ENCODE data around the gene PDGFB. TPM values are rescaled to one million over a fixed set of nuclear protein-coding genes. Genes with fewer than 3 reads are reported as not detected.

PDGFB gene
- total and polyA plus RNA-seq, 2 experiments from 2014 or later, result 2.2 to 8.0 TPM

DNA sequence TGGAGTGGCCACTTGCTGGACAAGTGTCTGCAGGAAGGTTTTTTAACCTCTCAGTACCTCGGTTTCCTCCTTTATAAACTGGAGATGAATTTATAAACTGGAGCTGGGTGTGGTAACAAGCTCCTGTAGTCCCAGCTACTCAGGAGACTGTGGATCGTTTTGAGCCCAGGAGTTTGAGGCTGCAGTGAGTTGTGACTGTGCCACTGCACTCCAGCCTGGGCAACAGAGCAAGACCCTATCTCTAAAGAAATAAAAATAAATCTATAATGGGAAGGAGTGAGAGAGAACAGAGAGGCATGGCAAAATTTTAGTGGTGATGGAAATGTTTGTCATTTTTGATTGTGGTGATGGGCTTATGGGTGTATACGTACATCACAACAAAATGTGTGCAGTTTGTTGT lies 1.4 kb upstream of the PDGFB start (continued):
- TF ChIP-seq, protein P1, sequence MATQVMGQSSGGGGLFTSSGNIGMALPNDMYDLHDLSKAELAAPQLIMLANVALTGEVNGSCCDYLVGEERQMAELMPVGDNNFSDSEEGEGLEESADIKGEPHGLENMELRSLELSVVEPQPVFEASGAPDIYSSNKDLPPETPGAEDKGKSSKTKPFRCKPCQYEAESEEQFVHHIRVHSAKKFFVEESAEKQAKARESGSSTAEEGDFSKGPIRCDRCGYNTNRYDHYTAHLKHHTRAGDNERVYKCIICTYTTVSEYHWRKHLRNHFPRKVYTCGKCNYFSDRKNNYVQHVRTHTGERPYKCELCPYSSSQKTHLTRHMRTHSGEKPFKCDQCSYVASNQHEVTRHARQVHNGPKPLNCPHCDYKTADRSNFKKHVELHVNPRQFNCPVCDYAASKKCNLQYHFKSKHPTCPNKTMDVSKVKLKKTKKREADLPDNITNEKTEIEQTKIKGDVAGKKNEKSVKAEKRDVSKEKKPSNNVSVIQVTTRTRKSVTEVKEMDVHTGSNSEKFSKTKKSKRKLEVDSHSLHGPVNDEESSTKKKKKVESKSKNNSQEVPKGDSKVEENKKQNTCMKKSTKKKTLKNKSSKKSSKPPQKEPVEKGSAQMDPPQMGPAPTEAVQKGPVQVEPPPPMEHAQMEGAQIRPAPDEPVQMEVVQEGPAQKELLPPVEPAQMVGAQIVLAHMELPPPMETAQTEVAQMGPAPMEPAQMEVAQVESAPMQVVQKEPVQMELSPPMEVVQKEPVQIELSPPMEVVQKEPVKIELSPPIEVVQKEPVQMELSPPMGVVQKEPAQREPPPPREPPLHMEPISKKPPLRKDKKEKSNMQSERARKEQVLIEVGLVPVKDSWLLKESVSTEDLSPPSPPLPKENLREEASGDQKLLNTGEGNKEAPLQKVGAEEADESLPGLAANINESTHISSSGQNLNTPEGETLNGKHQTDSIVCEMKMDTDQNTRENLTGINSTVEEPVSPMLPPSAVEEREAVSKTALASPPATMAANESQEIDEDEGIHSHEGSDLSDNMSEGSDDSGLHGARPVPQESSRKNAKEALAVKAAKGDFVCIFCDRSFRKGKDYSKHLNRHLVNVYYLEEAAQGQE (IDR thresholded peaks at IDR 0.05; ENCODE audit: unreplicated experiment), result no peak

GRCh38 chr22:39245130-39246039 lies 603 bp upstream of the PDGFB start:
- H3K4me3 ChIP-seq, result peak overlapping the region; percentile 78
- peaks cover 22% of the 10 kb centered on the region for H3K4me1 ChIP-seq (ENCODE audit: insufficient read depth)
- ATAC-seq, result no peak

DNA sequence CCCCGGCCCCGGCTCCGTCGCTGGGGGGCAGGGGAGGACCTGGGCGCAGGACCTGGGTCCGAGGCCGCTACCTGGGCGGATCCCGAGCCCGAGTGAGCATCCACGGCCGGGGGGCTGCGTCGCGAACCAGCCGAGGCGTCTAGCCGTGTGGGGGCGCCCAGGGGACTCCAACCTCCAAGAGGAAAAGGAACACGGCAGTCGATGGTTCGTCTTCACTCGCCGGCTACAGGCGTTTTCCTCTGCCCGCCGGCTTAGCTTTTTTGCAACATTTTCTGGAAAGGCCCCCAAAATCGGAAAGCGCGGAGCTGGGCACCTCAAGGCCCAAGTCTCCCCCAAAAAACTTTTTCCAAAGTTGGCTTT lies 666 bp downstream of the PDGFB start:
- Histone ChIP-seq H3K4me2 (peak overlapping the region; percentile 92), H3K4me1 (ENCODE audit: insufficient read depth) (peaks cover 23% of the 10 kb centered on the region), H3K36me3 (ENCODE audit: insufficient read depth) (no peaks in the 10 kb centered on the region), H2AFZ (no peak overlapping the region), H3F3A (replicated peaks; ENCODE audit: low read depth) (peaks cover 10% of the 10 kb centered on the region), H3K27ac (ENCODE audit: low read depth) (no peak overlapping the region), H3K9me2 (ENCODE audit: insufficient read depth) (no peaks in the 10 kb centered on the region), H3K4me3 (peak overlapping the region; percentile 78), H4K20me1 (replicated peaks; ENCODE audit: insufficient read depth) (no peaks in the 10 kb centered on the region), H3K79me2 (replicated peaks; ENCODE audit: insufficient read depth) (no peaks in the 10 kb centered on the region), H3K27me3 (ENCODE audit: insufficient read depth) (peaks cover 80% of the 10 kb centered on the region)
- Mint-ChIP-seq H3K9me3 (peaks cover 5% of the 10 kb centered on the region; the same call in 1 of the 3 replicates), H3K27ac (no peak overlapping the region), H3K4me1 (peaks cover 23% of the 10 kb centered on the region), H3K4me3 (peak overlapping the region; percentile 79), H3K36me3 (ENCODE audit: low read depth) (no peaks in the 10 kb centered on the region; the same call in 2 of the 3 replicates), H3K27me3 (ENCODE audit: insufficient read depth, low read depth, poor library complexity) (peaks cover 70% of the 10 kb centered on the region)
- no peak for DNase-seq (ENCODE audit: low spot score)
- ATAC-seq, result no peak
- TF ChIP-seq, protein P1 (IDR thresholded peaks at IDR 0.05; ENCODE audit: unreplicated experiment), result no peak
- TF ChIP-seq ZNF331 (CRISPR knock-in tag; IDR thresholded peaks at IDR 0.05; ENCODE audit: low read depth) (no peak), CREB1 (CRISPR knock-in tag; IDR thresholded peaks at IDR 0.05; ENCODE audit: low read depth) (no peak), STAT1 (IDR thresholded peaks at IDR 0.05; ENCODE audit: unreplicated experiment) (no peak), ZNF114 (CRISPR knock-in tag; IDR thresholded peaks at IDR 0.05) (no peak)
- TF ChIP-seq, protein P2, sequence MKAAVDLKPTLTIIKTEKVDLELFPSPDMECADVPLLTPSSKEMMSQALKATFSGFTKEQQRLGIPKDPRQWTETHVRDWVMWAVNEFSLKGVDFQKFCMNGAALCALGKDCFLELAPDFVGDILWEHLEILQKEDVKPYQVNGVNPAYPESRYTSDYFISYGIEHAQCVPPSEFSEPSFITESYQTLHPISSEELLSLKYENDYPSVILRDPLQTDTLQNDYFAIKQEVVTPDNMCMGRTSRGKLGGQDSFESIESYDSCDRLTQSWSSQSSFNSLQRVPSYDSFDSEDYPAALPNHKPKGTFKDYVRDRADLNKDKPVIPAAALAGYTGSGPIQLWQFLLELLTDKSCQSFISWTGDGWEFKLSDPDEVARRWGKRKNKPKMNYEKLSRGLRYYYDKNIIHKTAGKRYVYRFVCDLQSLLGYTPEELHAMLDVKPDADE (IDR thresholded peaks at IDR 0.05), result no peak
- TF ChIP-seq, protein P3, sequence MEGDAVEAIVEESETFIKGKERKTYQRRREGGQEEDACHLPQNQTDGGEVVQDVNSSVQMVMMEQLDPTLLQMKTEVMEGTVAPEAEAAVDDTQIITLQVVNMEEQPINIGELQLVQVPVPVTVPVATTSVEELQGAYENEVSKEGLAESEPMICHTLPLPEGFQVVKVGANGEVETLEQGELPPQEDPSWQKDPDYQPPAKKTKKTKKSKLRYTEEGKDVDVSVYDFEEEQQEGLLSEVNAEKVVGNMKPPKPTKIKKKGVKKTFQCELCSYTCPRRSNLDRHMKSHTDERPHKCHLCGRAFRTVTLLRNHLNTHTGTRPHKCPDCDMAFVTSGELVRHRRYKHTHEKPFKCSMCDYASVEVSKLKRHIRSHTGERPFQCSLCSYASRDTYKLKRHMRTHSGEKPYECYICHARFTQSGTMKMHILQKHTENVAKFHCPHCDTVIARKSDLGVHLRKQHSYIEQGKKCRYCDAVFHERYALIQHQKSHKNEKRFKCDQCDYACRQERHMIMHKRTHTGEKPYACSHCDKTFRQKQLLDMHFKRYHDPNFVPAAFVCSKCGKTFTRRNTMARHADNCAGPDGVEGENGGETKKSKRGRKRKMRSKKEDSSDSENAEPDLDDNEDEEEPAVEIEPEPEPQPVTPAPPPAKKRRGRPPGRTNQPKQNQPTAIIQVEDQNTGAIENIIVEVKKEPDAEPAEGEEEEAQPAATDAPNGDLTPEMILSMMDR (conservative IDR thresholded peaks at IDR 0.05; ENCODE audit: low read depth in 2 of 2), result 0 out of 4 replicates have a peak, but pooled peaks of 1 of the 2 experiments have one; percentile 7

More at GRCh38 chr22:39245130-39246039, 603 bp upstream of the PDGFB start:
- H3K4me3 Mint-ChIP-seq, result peak overlapping the region; percentile 64
- Histone ChIP-seq H4K20me1 (replicated peaks; ENCODE audit: insufficient read depth) (no peaks in the 10 kb centered on the region), H2AFZ (no peak overlapping the region), H3K79me2 (replicated peaks; ENCODE audit: insufficient read depth) (no peaks in the 10 kb centered on the region), H3K36me3 (ENCODE audit: insufficient read depth) (no peaks in the 10 kb centered on the region), H3K27me3 (ENCODE audit: insufficient read depth) (peaks cover 80% of the 10 kb centered on the region), H3K4me2 (peak overlapping the region; percentile 92), H3F3A (replicated peaks; ENCODE audit: low read depth) (peaks cover 13% of the 10 kb centered on the region), H3K27ac (ENCODE audit: low read depth) (no peak overlapping the region), H3K9me2 (ENCODE audit: insufficient read depth) (no peaks in the 10 kb centered on the region)
- peaks cover 66% of the 10 kb centered on the region for H3K27me3 Mint-ChIP-seq (ENCODE audit: insufficient read depth, low read depth, poor library complexity)
- H3K27ac Mint-ChIP-seq, result no peak overlapping the region
- peaks cover 31% of the 10 kb centered on the region for H3K4me1 Mint-ChIP-seq
- peaks cover 5% of the 10 kb centered on the region; the same call in 1 of the 3 replicates for H3K9me3 Mint-ChIP-seq
- DNase-seq (ENCODE audit: low spot score), result no peak
- peak; percentile 28 for TF ChIP-seq EZH2 (IDR thresholded peaks at IDR 0.05; ENCODE audit: low read depth, unreplicated experiment)
- TF ChIP-seq, protein P2 (IDR thresholded peaks at IDR 0.05), result no peak
- TF ChIP-seq POLR2AphosphoS5 (IDR thresholded peaks at IDR 0.05; ENCODE audit: low read depth), result no peak
- no peaks in the 10 kb centered on the region; the same call in 2 of the 3 replicates for H3K36me3 Mint-ChIP-seq (ENCODE audit: low read depth)

Data from GM23338 (cell line).